NCI-H446 (cell line): ENCODE data around the gene HOXA3.

Source experiments
- DNase-seq, 2 experiments: peaks; one replicate each; lab custom pipeline; 2025; lab: John Stamatoyannopoulos, UW

Gene HOXA3

DNA sequence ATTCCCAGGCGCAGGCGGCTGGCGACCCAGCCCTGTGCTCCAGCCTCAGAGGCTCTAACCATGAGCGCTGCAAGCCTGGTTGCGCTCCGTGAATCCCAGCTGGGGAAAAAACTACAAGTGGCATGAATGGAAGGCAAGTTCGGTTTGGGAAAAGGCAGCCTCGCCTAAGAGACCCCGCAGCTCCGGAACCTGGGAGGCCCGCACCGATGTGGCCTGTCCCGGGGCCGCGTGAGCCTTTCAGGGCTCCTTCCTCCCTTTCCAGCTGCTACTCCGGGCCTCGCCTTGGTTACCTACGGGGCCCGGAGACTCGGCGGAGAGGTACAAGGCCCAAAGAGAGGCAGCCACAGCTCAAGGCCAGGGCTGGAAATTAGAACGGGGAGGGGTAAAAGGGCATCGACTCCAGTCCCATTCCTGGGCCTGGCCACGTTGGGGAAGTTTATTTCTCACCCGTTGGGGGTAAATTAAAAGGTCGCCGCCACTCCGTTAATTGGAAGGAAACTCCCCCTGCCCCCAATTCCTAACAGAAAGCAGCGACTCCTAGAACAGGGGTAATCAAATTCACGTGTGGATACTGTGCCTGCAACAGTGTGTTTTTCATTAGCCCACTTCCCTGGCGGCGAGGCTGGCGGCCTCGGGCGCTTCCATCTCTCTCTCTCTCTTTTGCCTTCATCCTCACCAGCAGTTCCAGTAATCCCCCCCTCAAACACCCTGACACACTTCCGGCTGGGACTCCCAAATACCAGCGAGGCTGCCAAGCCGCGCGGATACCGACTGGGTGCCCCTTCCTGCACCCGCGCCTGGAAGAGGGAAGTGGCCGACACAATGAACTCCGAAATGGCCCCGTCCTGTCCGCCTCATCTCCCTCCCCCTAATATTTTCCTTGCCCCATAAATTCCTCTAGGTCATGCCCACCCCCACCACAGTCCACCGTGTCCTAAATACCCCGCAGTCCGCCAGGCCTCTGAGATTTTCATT is 14.4 kb upstream of the HOXA3 start:
- no peak for DNase-seq

DNA sequence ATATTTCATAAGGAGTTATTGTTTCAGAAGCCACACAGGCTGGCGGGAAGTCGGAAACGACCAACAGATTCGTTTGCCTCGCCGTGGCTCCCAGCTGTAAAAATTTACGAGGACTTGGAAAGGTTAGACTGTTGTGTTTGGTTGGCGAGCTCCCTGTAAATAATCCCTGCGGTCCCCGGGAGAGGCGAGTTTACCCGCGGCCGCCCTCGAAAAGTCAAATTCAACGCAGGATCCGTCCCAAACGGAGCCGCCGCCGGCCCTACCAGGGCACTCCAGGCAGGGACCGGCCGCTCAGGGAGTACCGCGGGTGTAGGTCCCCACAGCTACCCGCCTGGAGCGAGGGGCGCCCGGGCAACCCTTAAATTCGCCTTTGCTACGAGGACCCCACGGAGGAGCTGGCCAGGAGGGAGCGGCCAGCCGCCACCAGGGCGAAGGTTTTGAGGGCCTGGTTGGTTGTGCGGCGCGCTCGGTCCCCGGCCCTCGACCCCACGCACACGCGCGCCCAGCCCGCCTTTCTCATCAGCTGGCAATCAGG is 13.7 kb upstream of the HOXA3 start:
- no peak for DNase-seq

GRCh38 chr7:27165089-27165995 is 13.0 kb upstream of the HOXA3 start, which contains the start of gene HOXA9:
TSS of gene HOXA9 (minus strand) at chr7:27165537. CDS start at chr7:27165457, 80 bp downstream.
- DNase-seq = no peak

- no peak for DNase-seq
Measured at GRCh38 chr7:27164367-27165088, 12.1 kb upstream of the HOXA3 start.

- no peak for DNase-seq
Measured at GRCh38 chr7:27164045-27164366, 11.6 kb upstream of the HOXA3 start.

DNA sequence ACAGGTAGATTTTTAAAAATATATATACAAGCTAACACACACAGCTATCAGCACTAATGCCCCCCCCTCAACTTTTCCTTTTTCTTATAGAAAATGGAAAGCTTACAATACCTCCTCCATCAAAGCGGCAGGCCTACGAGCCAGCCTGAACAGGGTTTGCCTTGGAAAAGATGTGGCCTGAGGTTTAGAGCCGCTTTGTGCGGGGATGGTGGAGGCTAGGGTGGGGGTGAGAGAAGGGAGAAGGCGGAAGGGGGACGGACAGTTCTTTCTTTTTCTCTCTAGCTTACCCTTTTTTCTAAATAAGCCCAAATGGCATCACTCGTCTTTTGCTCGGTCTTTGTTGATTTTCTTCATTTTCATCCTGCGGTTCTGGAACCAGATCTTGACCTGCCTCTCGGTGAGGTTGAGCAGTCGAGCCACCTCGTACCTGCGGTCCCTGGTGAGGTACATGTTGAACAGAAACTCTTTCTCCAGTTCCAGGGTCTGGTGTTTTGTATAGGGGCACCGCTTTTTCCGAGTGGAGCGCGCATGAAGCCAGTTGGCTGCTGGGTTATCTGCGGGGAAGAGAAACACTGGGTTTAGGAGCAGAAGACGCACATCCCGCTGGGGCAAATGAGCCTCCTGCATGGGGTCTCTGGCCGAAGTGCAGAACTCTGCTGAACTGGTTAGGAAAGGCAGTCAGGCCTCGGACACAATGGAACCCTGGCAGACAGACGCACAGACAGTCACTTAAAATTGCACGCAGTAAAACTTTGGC is 11.1 kb upstream of the HOXA3 start:
- DNase-seq = no peak

DNA sequence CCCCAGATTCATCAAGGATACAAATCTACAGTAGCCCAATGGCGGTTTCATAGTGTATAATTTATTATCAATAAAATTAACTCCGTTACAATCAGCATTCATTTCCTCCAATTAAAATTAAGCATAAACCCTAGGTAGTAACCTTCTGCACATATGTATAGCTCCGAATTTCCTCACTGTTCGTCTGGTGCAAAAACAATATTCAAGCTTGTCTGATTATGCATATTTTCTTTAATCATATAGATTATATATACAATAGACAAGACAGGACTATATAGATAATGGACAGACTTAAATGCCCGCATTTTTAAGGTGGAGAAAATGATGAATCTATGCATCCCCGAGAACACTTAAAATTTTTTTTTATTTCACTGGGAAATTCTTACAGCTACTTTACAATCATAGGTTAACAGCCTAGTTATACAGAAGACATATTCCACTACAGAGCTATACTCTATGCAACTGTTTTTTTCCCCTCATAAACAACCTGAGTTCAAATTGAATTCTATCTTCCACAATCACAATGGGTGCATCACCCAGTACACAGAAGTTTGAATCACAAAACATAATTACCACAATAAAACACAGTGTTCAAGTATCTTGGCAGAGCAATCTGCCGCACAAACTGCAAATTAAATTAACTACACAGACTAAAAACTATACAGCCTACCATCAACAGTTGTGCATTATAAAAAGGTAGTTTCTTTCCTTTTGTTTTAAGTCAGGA is 10.3 kb upstream of the HOXA3 start:
- no peak for DNase-seq

GRCh38 chr7:27161721-27162560 is 9.6 kb upstream of the HOXA3 start:
- DNase-seq = no peak

DNA sequence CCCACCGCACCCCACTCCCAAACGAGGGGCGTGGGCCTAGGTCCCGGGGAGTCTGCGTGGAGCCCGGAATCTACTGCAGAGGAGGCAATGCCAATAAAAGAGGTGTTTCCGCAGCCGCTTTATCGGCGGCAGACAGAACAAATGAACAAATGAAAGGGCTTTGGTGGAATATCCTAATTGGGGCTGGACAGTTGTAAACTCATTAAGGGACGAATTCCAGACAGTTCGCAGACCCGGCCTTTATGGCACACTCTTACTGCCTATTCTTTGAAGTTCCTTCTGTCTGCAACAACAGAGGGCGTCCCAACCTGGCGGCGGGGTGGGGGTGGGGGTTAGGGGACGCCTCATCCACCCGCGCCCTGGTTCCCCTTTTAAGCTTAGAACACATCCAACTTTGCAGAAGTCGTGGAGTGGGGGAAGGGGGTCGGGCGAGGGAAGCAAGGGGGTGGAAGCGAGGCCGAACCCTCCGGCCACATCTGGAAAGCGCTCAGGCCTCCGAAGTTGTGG is 8.9 kb upstream of the HOXA3 start:
- DNase-seq = no peak

DNA sequence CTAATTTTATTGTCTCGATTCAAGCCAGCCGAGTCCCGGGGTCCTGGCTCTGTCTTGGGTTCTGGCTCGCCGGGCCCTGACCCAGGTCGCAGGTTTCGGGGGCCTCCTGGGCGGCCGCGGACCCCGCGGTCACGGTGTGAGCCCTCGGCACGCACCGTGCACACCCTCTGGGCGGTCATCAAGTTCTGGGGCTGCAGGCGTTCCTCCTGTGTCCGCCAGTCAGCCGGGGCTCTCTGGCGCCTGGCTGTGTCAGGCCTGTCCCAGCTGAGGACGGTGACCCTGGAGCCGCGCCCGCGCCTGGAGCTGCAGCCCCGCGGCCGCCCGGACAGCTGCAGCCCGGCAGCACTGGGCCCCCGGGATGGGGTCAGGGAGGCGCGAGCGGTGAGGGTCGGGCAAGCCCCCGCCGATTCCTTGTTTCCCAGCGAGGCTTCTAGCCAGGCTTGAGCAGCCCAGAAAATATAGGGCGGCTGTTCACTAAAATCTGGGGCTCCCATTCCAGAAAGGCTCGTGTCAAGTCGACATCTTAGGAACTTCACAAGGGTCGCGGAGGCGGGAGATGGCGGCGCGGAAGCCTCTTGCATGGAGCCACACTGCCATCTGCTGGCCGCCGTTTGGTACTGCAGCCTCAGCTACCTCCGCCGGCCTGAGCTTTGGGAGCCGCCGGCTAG is 8.3 kb upstream of the HOXA3 start:
- DNase-seq = peak; percentile 73 to 89

GRCh38 chr7:27160145-27160545 is 7.8 kb upstream of the HOXA3 start:
- DNase-seq = no peak

- DNase-seq = no peak
Measured at GRCh38 chr7:27159266-27160144, 7.1 kb upstream of the HOXA3 start.

DNA sequence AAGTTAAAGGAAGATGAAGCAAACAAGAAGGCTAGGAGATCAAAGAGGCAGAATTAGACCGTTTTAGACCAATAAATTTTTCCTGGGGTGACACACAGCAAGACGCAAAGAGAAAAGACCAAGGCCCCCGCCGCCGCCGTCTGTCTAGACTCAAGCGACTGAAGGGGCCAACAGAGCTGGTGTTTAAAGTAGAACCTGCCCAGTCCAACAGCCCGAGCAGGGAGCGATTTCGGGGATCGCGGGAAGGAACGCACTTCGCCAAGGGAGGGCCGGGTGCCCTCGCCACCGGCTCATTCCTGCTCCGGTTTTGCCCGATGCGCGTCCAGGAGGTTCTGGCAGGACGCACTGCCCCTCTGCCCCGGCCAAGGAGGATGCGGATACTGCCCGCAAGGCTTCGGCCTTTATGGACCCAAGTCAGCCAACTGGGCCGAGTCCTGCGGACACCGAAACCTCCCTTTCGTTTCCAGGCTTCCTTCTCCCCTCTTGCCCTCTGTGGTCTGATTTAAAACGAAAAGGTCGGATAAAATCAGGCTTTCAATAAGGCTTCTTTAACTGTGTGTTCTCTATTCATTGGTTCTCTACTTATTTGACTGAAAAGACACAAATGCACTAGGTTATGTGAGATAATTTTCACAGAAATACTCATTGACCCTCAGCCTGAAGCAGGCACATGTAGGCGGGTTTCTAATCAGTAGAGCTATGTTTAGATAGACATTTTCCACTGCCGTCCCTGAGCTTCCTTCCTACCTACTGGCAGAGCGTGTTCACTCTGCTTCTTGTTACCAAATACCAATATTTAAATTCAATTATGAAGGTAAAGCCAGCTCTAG is 6.3 kb upstream of the HOXA3 start:
- DNase-seq = no peak

DNA sequence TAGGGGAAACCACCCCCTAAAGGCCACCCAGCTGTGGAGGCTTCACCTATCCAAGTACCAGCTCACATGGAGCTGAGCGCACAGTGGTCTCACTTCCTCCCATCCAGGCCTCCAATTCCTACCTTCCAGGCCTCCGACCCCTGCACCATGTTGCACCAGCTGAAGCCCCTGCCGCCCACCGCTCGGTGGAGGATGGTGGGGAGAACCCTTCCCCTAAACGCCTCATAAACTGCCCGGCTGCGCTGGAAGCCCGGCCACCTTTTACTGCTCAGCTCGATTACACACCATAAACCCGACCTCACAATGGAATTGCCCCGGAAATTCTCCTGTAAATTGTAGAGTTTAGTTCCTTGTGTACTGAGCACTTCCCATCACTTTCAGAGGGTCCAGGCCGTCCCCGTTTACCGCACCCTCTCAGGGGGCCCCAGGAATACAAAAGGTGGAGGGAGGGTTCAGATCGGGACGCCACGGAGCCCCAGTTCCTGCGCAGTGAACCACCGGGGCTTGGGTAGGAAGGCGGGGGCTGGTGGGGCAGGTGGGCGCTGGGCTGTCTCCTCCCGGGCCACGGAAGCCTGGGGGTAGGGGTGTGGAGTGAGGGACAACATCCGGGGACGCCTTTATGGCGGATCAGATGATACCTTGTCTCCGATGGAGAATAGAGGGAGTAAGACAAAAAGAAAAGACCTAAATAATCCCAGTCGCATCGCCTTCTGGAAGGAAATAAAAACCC is 5.5 kb upstream of the HOXA3 start:
- DNase-seq = no peak

DNA sequence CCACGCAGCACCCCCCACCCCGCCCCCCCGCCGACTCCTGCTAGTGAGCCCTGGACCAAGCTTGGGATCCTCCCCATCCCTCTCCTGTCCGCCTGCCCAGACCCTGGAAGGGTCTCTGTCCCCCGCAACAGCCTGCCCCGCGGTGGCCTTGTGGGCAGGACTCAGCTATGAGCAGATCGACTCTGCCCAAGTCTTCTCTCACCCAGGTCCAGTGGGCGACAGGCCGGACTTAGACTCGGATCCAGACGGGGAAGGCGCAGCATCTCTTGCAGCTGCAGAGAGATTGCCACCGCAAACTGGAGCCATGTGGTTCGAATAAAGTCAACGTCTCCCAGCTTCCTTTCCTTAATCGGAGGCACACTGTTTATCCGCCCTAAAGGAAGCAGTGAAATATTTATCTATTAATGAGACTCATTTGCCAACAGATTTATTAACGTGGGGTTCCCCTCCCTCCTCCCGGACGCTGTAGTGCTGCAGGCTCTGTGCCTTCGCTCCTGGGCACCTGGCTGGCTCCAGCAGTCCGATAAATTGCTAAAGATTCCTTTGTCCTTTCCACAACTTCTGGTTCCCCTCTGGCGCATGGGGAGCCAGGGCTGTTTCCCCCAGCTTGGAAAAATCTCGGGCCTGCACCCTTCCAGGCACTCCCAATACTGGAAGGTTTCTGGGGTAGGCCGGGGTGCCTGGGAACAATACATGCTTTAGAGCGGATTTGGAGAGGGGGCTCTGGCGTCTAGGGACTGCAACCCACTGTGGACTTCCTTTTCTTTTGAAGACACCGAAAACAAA is 4.7 kb upstream of the HOXA3 start:
- no peak for DNase-seq
